ENCODE data around the gene ANKS1B.

DNA sequence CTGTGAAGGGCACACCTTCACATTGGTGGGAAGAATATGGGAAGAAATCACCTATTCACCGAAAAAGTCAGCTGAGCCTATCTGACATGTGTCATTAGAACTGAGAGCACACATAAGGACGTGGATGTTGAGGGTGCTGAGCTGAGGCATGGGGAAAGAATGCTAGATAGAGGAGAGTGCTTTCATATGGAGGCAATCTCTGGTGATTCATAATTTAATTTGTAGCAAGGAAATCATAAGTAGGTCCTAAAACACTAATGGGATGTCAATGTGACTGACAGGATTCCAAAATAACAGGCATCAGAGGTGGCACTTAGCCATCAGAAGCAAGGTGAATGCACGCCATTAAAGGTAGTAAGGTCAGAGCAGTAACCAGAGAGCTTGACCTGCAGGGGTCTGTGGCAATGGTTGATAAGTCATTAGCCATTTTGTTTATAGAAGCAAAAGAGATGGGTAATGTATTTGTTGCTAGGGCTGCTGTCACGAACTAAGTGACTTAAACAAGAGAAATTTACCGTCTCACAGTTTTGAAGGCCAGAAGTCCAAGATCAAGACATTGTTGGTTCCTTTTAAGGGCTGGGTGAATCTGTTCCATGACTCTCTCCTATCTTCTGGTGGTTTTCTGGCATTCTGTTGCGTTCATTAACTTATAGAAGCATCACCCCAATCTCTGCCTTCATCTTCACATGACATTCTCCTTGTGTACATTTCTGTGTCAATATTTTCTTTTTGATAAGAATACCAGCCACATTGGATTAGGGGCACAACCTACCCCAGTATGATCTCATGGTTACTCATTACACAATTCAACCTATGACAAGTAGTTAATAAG, 69.3 kb downstream of the ANKS1B start:
- TF ChIP-seq CTCF (IDR thresholded peaks at IDR 0.05) (no peak), POLR2AphosphoS5 (IDR thresholded peaks at IDR 0.05; ENCODE audit: low read depth, low read length) (no peak)
- TF ChIP-seq, protein P1, sequence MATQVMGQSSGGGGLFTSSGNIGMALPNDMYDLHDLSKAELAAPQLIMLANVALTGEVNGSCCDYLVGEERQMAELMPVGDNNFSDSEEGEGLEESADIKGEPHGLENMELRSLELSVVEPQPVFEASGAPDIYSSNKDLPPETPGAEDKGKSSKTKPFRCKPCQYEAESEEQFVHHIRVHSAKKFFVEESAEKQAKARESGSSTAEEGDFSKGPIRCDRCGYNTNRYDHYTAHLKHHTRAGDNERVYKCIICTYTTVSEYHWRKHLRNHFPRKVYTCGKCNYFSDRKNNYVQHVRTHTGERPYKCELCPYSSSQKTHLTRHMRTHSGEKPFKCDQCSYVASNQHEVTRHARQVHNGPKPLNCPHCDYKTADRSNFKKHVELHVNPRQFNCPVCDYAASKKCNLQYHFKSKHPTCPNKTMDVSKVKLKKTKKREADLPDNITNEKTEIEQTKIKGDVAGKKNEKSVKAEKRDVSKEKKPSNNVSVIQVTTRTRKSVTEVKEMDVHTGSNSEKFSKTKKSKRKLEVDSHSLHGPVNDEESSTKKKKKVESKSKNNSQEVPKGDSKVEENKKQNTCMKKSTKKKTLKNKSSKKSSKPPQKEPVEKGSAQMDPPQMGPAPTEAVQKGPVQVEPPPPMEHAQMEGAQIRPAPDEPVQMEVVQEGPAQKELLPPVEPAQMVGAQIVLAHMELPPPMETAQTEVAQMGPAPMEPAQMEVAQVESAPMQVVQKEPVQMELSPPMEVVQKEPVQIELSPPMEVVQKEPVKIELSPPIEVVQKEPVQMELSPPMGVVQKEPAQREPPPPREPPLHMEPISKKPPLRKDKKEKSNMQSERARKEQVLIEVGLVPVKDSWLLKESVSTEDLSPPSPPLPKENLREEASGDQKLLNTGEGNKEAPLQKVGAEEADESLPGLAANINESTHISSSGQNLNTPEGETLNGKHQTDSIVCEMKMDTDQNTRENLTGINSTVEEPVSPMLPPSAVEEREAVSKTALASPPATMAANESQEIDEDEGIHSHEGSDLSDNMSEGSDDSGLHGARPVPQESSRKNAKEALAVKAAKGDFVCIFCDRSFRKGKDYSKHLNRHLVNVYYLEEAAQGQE (IDR thresholded peaks at IDR 0.05; ENCODE audit: insufficient read depth in 1 of 2, low read depth in 2 of 2, low read length in 1 of 2) = no peak
